ENCODE measurements around the gene POC5.

DNA sequence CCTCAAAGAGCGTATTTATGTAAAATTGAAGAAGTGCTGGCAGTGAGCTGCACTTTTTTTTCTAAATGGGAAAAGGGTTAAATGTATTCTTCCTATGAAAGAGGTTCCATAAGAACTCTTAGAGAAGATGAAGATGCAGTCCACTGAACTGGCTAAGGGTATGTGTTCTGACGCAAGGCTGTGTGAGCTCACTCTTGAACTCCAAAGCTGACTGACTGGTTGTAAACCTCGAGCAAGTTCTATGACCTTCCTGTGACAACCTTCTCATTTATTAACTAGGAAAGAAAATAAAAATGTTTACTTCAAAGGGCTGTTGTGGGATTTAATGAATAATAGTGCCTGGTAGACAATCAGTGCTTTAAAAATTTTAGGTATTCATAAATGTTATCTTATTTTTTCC, 46.7 kb downstream of the POC5 start:
- TF ChIP-seq, protein P1, sequence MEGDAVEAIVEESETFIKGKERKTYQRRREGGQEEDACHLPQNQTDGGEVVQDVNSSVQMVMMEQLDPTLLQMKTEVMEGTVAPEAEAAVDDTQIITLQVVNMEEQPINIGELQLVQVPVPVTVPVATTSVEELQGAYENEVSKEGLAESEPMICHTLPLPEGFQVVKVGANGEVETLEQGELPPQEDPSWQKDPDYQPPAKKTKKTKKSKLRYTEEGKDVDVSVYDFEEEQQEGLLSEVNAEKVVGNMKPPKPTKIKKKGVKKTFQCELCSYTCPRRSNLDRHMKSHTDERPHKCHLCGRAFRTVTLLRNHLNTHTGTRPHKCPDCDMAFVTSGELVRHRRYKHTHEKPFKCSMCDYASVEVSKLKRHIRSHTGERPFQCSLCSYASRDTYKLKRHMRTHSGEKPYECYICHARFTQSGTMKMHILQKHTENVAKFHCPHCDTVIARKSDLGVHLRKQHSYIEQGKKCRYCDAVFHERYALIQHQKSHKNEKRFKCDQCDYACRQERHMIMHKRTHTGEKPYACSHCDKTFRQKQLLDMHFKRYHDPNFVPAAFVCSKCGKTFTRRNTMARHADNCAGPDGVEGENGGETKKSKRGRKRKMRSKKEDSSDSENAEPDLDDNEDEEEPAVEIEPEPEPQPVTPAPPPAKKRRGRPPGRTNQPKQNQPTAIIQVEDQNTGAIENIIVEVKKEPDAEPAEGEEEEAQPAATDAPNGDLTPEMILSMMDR (IDR thresholded peaks at IDR 0.05; ENCODE audit: low read depth, low read length, poor library complexity, severe bottlenecking): no peak
- no peak for TF ChIP-seq EZH2phosphoT487 (IDR thresholded peaks at IDR 0.05; ENCODE audit: borderline replicate concordance, low read length)

Measured in DOHH2 (cell line).